Spleen (tissue), 7 donors: ENCODE measurements around the gene IL22.

Experiments
- POLR2A ChIP-seq, 3 donors: fragments of 450-650 bp; IDR thresholded peaks; one replicate each; pipeline ENCODE4 v1.5.1; 2017; ENCODE audit warnings: antibody characterized with exemption in 3 of 3, mild to moderate bottlenecking in 1 of 3
- POLR2AphosphoS5 ChIP-seq, 3 donors: sonication (generic); formaldehyde crosslinking; IDR thresholded peaks; one replicate each; pipeline ENCODE4 v1.5.1; 2017; ENCODE audit warnings: antibody characterized with exemption in 3 of 3
- TF ChIP-seq, protein P1 (sequence below), 11 experiments: fragments of 200-600 bp in 7 of 11; fragments of 450-650 bp in 4 of 11; sonication (generic) in 4 of 11; IDR thresholded peaks in 8 of 11; conservative IDR thresholded peaks in 3 of 11; 1 replicate in 7 of 11; 2 replicates in 4 of 11; pipeline versions ENCODE4 v1.4.0 to v1.8.0; 2016 to 2021; ENCODE audit warnings: antibody characterized with exemption in 11 of 11, inconsistent platforms in 4 of 11, mild to moderate bottlenecking in 1 of 11
- donor health status: DM: no; HTN: no; CAD: no; lungs with moderate emphysema.
- donor health status: DM: no; HTN: no; CAD: no.
- donor health status: DM: no; HTN: no; CAD: no.

GRCh38 chr12:68200854-68201253 lies 52.5 kb downstream of the IL22 start:
- TF ChIP-seq, protein P1, sequence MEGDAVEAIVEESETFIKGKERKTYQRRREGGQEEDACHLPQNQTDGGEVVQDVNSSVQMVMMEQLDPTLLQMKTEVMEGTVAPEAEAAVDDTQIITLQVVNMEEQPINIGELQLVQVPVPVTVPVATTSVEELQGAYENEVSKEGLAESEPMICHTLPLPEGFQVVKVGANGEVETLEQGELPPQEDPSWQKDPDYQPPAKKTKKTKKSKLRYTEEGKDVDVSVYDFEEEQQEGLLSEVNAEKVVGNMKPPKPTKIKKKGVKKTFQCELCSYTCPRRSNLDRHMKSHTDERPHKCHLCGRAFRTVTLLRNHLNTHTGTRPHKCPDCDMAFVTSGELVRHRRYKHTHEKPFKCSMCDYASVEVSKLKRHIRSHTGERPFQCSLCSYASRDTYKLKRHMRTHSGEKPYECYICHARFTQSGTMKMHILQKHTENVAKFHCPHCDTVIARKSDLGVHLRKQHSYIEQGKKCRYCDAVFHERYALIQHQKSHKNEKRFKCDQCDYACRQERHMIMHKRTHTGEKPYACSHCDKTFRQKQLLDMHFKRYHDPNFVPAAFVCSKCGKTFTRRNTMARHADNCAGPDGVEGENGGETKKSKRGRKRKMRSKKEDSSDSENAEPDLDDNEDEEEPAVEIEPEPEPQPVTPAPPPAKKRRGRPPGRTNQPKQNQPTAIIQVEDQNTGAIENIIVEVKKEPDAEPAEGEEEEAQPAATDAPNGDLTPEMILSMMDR (IDR thresholded peaks at IDR 0.05 in 8 of 11, conservative IDR thresholded peaks at IDR 0.05 in 3 of 11), result no peak
- TF ChIP-seq POLR2A (IDR thresholded peaks at IDR 0.05) (no peak), POLR2AphosphoS5 (IDR thresholded peaks at IDR 0.05) (no peak)
